Mucosa of rectum (tissue), 2 donors: ENCODE measurements around the gene SGCG.

Experiments used
- H3K27ac ChIP-seq, 2 donors: one replicate each; pipeline ENCODE4 v1.7.0; 2013; ENCODE audit warnings: inconsistent platforms in 2 of 2, low read depth in 2 of 2, low read length in 2 of 2
- H3K27me3 ChIP-seq, 2 donors: one replicate each; pipeline ENCODE4 v1.7.0; 2013; ENCODE audit warnings: low read length in 2 of 2; ENCODE audit not compliant: control insufficient read depth in 2 of 2, insufficient read depth in 2 of 2
- H3K36me3 ChIP-seq, 2 donors: one replicate each; pipeline ENCODE4 v1.7.0; 2013; ENCODE audit warnings: low read length in 2 of 2; ENCODE audit not compliant: control insufficient read depth in 2 of 2, insufficient read depth in 2 of 2
- H3K4me1 ChIP-seq, 2 donors: one replicate each; pipeline ENCODE4 v1.7.0; 2013; ENCODE audit warnings: low read length in 2 of 2, mild to moderate bottlenecking in 1 of 2; ENCODE audit not compliant: control insufficient read depth in 2 of 2, insufficient read depth in 2 of 2
- H3K4me3 ChIP-seq, 2 donors: one replicate each; pipeline ENCODE4 v1.7.0; 2013; ENCODE audit warnings: low read length in 2 of 2
- H3K9ac ChIP-seq, 2 donors: one replicate each; pipeline ENCODE4 v1.7.0; 2013; ENCODE audit warnings: low read length in 2 of 2, low read depth in 1 of 2, mild to moderate bottlenecking in 1 of 2
- H3K9me3 ChIP-seq, 2 donors: one replicate each; pipeline ENCODE4 v1.7.0; 2013; ENCODE audit warnings: low read length in 2 of 2; ENCODE audit not compliant: control insufficient read depth in 2 of 2
- donor health status: healthy.
- donor health status: Normal muscosa, but diverticular disease.

The SGCG gene

GRCh38 chr13:23322353-23323336, 141.9 kb downstream of the SGCG start:
- H3K9me3 ChIP-seq, result no peaks in the 10 kb centered on the region
- no peak overlapping the region for H3K4me3 ChIP-seq
- peaks cover 0 to 2% of the 10 kb centered on the region in 2 donors for H3K4me1 ChIP-seq
- no peak overlapping the region for H3K9ac ChIP-seq
- no peaks in the 10 kb centered on the region for H3K27me3 ChIP-seq
- no peak overlapping the region for H3K27ac ChIP-seq
- H3K36me3 ChIP-seq, result no peaks in the 10 kb centered on the region

- H3K9ac ChIP-seq, result no peak overlapping the region
Observed at GRCh38 chr13:23323946-23324709, 143.3 kb downstream of the SGCG start.

GRCh38 chr13:23325191-23325590, 144.4 kb downstream of the SGCG start:
- no peak overlapping the region for H3K4me3 ChIP-seq
- H3K9me3 ChIP-seq, result no peaks in the 10 kb centered on the region
- no peak overlapping the region for H3K27ac ChIP-seq
- no peaks in the 10 kb centered on the region for H3K4me1 ChIP-seq
- no peaks in the 10 kb centered on the region for H3K36me3 ChIP-seq
- H3K9ac ChIP-seq, result no peak overlapping the region
- H3K27me3 ChIP-seq, result no peaks in the 10 kb centered on the region

More at GRCh38 chr13:23323946-23324709, 143.3 kb downstream of the SGCG start:
- Histone ChIP-seq H3K4me1 (peaks cover 0 to 2% of the 10 kb centered on the region in 2 donors), H3K36me3 (no peaks in the 10 kb centered on the region), H3K27ac (no peak overlapping the region), H3K9me3 (no peaks in the 10 kb centered on the region), H3K4me3 (no peak overlapping the region), H3K27me3 (no peaks in the 10 kb centered on the region)

- no peak overlapping the region for H3K27ac ChIP-seq
- H3K27me3 ChIP-seq, result no peaks in the 10 kb centered on the region
Observed at GRCh38 chr13:23330356-23330755, 149.6 kb downstream of the SGCG start.

GRCh38 chr13:23339225-23339624, 158.4 kb downstream of the SGCG start:
- Histone ChIP-seq H3K27ac (no peak overlapping the region), H3K4me3 (no peak overlapping the region), H3K9me3 (no peaks in the 10 kb centered on the region), H3K9ac (no peak overlapping the region), H3K36me3 (no peaks in the 10 kb centered on the region), H3K27me3 (no peaks in the 10 kb centered on the region), H3K4me1 (no peaks in the 10 kb centered on the region)

More at GRCh38 chr13:23330356-23330755, 149.6 kb downstream of the SGCG start:
- Histone ChIP-seq H3K36me3 (no peaks in the 10 kb centered on the region), H3K4me1 (no peaks in the 10 kb centered on the region), H3K4me3 (no peak overlapping the region), H3K9me3 (peaks cover 0 to 3% of the 10 kb centered on the region in 2 donors), H3K9ac (no peak overlapping the region)

GRCh38 chr13:23344931-23345595, 164.3 kb downstream of the SGCG start:
- Histone ChIP-seq H3K36me3 (peaks cover 0 to 3% of the 10 kb centered on the region in 2 donors), H3K9ac (no peak overlapping the region), H3K4me1 (no peaks in the 10 kb centered on the region), H3K27ac (no peak overlapping the region), H3K27me3 (no peaks in the 10 kb centered on the region), H3K9me3 (no peaks in the 10 kb centered on the region), H3K4me3 (no peak overlapping the region)

GRCh38 chr13:23347601-23348000, 166.8 kb downstream of the SGCG start:
- Histone ChIP-seq H3K27me3 (no peaks in the 10 kb centered on the region), H3K9me3 (no peaks in the 10 kb centered on the region), H3K9ac (no peak overlapping the region), H3K4me3 (no peak overlapping the region), H3K36me3 (peaks cover 0 to 3% of the 10 kb centered on the region in 2 donors), H3K4me1 (no peaks in the 10 kb centered on the region), H3K27ac (no peak overlapping the region)

- Histone ChIP-seq H3K4me3 (no peak overlapping the region), H3K4me1 (no peaks in the 10 kb centered on the region), H3K36me3 (peaks cover 0 to 3% of the 10 kb centered on the region in 2 donors), H3K27ac (no peak overlapping the region), H3K9me3 (no peaks in the 10 kb centered on the region), H3K9ac (no peak overlapping the region), H3K27me3 (no peaks in the 10 kb centered on the region)
Observed at GRCh38 chr13:23348262-23349127, 167.7 kb downstream of the SGCG start.

GRCh38 chr13:23349161-23349897, 168.6 kb downstream of the SGCG start:
- Histone ChIP-seq H3K36me3 (peaks cover 0 to 3% of the 10 kb centered on the region in 2 donors), H3K27me3 (no peaks in the 10 kb centered on the region), H3K27ac (no peak overlapping the region), H3K4me1 (no peaks in the 10 kb centered on the region), H3K4me3 (no peak overlapping the region), H3K9me3 (no peaks in the 10 kb centered on the region), H3K9ac (no peak overlapping the region)
